SJSA1 (cell line): ENCODE results near the gene TYW1B. TPM values are rescaled to one million over a fixed set of nuclear protein-coding genes. Genes with fewer than 3 reads are reported as not detected.
"Not testable (repeated sequence)": the region's sequence is repeated elsewhere in the genome, so short reads cannot be mapped to it uniquely, and the experiment has no call there.

ENCODE experiments used
- DNase-seq, 2 experiments: peaks; one replicate each; pipeline ENCODE4 v3.0.0-alpha.2; 2015 to 2020; ENCODE audit warnings: low spot score in 2 of 2, low read depth in 1 of 2
- H3K27ac ChIP-seq: fragments of 250-450 bp; sonication (Bioruptor Pico); 2 replicates; pipeline ENCODE4 v1.5.1; 2020; ENCODE audit warnings: mild to moderate bottlenecking, moderate library complexity
- H3K27me3 ChIP-seq: fragments of 250-450 bp; sonication (Bioruptor Pico); replicated peaks from 2 replicates; pipeline ENCODE4 v1.5.1; 2020; ENCODE audit warnings: mild to moderate bottlenecking, moderate library complexity
- H3K36me3 ChIP-seq: fragments of 250-450 bp; sonication (Bioruptor Pico); 2 replicates; pipeline ENCODE4 v1.5.1; 2020; ENCODE audit warnings: mild to moderate bottlenecking
- H3K4me1 ChIP-seq: fragments of 250-450 bp; sonication (Bioruptor Pico); replicated peaks from 2 replicates; pipeline ENCODE4 v1.6.1; 2021; ENCODE audit warnings: mild to moderate bottlenecking
- H3K4me3 ChIP-seq: fragments of 250-450 bp; sonication (Bioruptor Pico); 2 replicates; pipeline ENCODE4 v1.5.1; 2020; ENCODE audit warnings: mild to moderate bottlenecking
- H3K9me3 ChIP-seq: fragments of 250-450 bp; sonication (Bioruptor Pico); replicated peaks from 2 replicates; pipeline ENCODE4 v1.5.1; 2020; ENCODE audit warnings: mild to moderate bottlenecking
- total RNA-seq: library from RNA; depleted of rRNA; stranded (reverse); fragments of >200 nt; shearing (Covaris generic); gene quantifications from 2 replicates; pipeline ENCODE4 v1.2.3, GENCODE V29; 2014

TYW1B gene
- total RNA-seq, 1 experiment from 2014 or later, result 4.5 TPM

- Histone ChIP-seq H3K36me3 (no peaks in the 10 kb centered on the region), H3K27ac (no peak overlapping the region), H3K27me3 (no peaks in the 10 kb centered on the region), H3K9me3 (no peaks in the 10 kb centered on the region), H3K4me3 (no peak overlapping the region), H3K4me1 (no peaks in the 10 kb centered on the region)
- DNase-seq, result no peak
Observed at GRCh38 chr7:72710983-72711382, 117.0 kb downstream of the TYW1B start.

- no peak overlapping the region for H3K4me3 ChIP-seq
- no peak for DNase-seq
- H3K27me3 ChIP-seq, result no peaks in the 10 kb centered on the region
- no peak overlapping the region for H3K27ac ChIP-seq
- no peaks in the 10 kb centered on the region for H3K36me3 ChIP-seq
- H3K4me1 ChIP-seq, result no peaks in the 10 kb centered on the region
- no peaks in the 10 kb centered on the region for H3K9me3 ChIP-seq
Observed at GRCh38 chr7:72709909-72710308, 118.1 kb downstream of the TYW1B start.

- DNase-seq, H3K4me1 ChIP-seq, H3K4me3 ChIP-seq, H3K36me3 ChIP-seq, H3K9me3 ChIP-seq, H3K27ac ChIP-seq, H3K27me3 ChIP-seq: not testable (repeated sequence)
Observed at GRCh38 chr7:72708371-72709050, 119.5 kb downstream of the TYW1B start.

- Histone ChIP-seq H3K4me3 (no peak overlapping the region), H3K27me3 (no peaks in the 10 kb centered on the region), H3K27ac (no peak overlapping the region), H3K4me1 (no peaks in the 10 kb centered on the region), H3K9me3 (no peaks in the 10 kb centered on the region), H3K36me3 (no peaks in the 10 kb centered on the region)
- DNase-seq, result no peak
Observed at GRCh38 chr7:72706521-72706920, 121.5 kb downstream of the TYW1B start.

GRCh38 chr7:72705693-72706092 is 122.3 kb downstream of the TYW1B start:
- H3K36me3 ChIP-seq, H3K4me3 ChIP-seq, H3K9me3 ChIP-seq, H3K4me1 ChIP-seq, H3K27me3 ChIP-seq, DNase-seq, H3K27ac ChIP-seq: not testable (repeated sequence)

- no peaks in the 10 kb centered on the region for H3K36me3 ChIP-seq
- no peak overlapping the region for H3K27ac ChIP-seq
- no peaks in the 10 kb centered on the region for H3K4me1 ChIP-seq
- H3K9me3 ChIP-seq, result no peaks in the 10 kb centered on the region
- H3K27me3 ChIP-seq, result no peaks in the 10 kb centered on the region
- DNase-seq, result no peak
- H3K4me3 ChIP-seq, result no peak overlapping the region
Observed at GRCh38 chr7:72704894-72705293, 123.1 kb downstream of the TYW1B start.

- not testable (repeated sequence) for DNase-seq, H3K9me3 ChIP-seq, H3K27ac ChIP-seq, H3K36me3 ChIP-seq, H3K4me3 ChIP-seq, H3K4me1 ChIP-seq, H3K27me3 ChIP-seq
Observed at GRCh38 chr7:72700548-72700947, 127.5 kb downstream of the TYW1B start.

GRCh38 chr7:72697066-72697465 is 130.9 kb downstream of the TYW1B start:
- not testable (repeated sequence) for H3K9me3 ChIP-seq, DNase-seq, H3K36me3 ChIP-seq, H3K4me1 ChIP-seq, H3K4me3 ChIP-seq, H3K27ac ChIP-seq, H3K27me3 ChIP-seq

- not testable (repeated sequence) for H3K9me3 ChIP-seq, DNase-seq, H3K27ac ChIP-seq, H3K4me1 ChIP-seq, H3K27me3 ChIP-seq, H3K4me3 ChIP-seq, H3K36me3 ChIP-seq
Observed at GRCh38 chr7:72696643-72697042, 131.4 kb downstream of the TYW1B start.

- not testable (repeated sequence) for H3K27me3 ChIP-seq, DNase-seq
Observed at GRCh38 chr7:72695482-72695881, 132.5 kb downstream of the TYW1B start.

GRCh38 chr7:72691442-72691841 is 136.6 kb downstream of the TYW1B start:
- DNase-seq, H3K9me3 ChIP-seq, H3K4me1 ChIP-seq, H3K27me3 ChIP-seq, H3K27ac ChIP-seq, H3K36me3 ChIP-seq, H3K4me3 ChIP-seq: not testable (repeated sequence)

More at GRCh38 chr7:72695482-72695881, 132.5 kb downstream of the TYW1B start:
- H3K4me3 ChIP-seq, H3K27ac ChIP-seq, H3K4me1 ChIP-seq, H3K36me3 ChIP-seq, H3K9me3 ChIP-seq: not testable (repeated sequence)

- H3K9me3 ChIP-seq, H3K27ac ChIP-seq, H3K36me3 ChIP-seq, DNase-seq, H3K27me3 ChIP-seq, H3K4me1 ChIP-seq, H3K4me3 ChIP-seq: not testable (repeated sequence)
Observed at GRCh38 chr7:72690177-72690576, 137.8 kb downstream of the TYW1B start.

GRCh38 chr7:72689344-72689743 is 138.7 kb downstream of the TYW1B start:
- H3K9me3 ChIP-seq, H3K27me3 ChIP-seq, H3K36me3 ChIP-seq: not testable (repeated sequence)

GRCh38 chr7:72681211-72681610 is 146.8 kb downstream of the TYW1B start:
- H3K4me1 ChIP-seq, result peaks cover 16% of the 10 kb centered on the region
- H3K36me3 ChIP-seq, H3K4me3 ChIP-seq, DNase-seq, H3K9me3 ChIP-seq, H3K27ac ChIP-seq, H3K27me3 ChIP-seq: not testable (repeated sequence)

More at GRCh38 chr7:72689344-72689743, 138.7 kb downstream of the TYW1B start:
- not testable (repeated sequence) for H3K27ac ChIP-seq, H3K4me3 ChIP-seq, DNase-seq, H3K4me1 ChIP-seq

- not testable (repeated sequence) for H3K27me3 ChIP-seq, H3K36me3 ChIP-seq, H3K9me3 ChIP-seq, H3K27ac ChIP-seq, DNase-seq, H3K4me3 ChIP-seq, H3K4me1 ChIP-seq
Observed at GRCh38 chr7:72676880-72677279, 151.1 kb downstream of the TYW1B start.
